Ishikawa (cell line): ENCODE measurements around the gene CHD2.

Experiments used
- FOXM1 ChIP-seq: IDR thresholded peaks from 2 replicates; pipeline ENCODE4 v1.6.1; 2012; ENCODE audit warnings: low read depth, borderline replicate concordance
- RAD21 ChIP-seq: IDR thresholded peaks from 2 replicates; pipeline ENCODE4 v1.6.1; 2012; ENCODE audit warnings: low read depth
- TAF1 ChIP-seq: IDR thresholded peaks from 2 replicates; pipeline ENCODE4 v1.6.1; 2012; ENCODE audit warnings: low read depth, mild to moderate bottlenecking
- TF ChIP-seq, protein P1 (sequence below): IDR thresholded peaks from 2 replicates; pipeline ENCODE4 v1.6.1; 2012; ENCODE audit warnings: low read depth, mild to moderate bottlenecking

DNA sequence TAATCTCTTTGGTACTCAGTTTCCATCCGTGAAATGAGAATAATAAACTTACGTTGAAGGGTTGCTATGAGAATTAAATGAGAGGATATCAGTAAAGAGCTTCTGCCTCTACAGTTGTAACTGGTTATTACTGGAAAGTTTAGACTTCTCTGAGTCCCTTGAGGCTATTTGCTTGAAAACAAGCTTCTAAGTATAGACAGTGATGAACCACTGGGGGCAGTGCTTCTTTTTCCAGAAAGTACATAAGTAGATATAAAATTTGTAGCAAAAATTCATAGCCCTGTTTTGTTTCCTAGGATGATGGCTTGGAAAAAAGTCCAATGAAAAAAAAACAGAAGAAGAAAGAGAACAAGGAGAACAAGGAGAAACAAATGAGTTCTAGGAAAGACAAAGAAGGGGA lies 101.8 kb downstream of the CHD2 start:
- TF ChIP-seq RAD21 (no peak), TAF1 (no peak), FOXM1 (no peak)
- TF ChIP-seq, protein P1, sequence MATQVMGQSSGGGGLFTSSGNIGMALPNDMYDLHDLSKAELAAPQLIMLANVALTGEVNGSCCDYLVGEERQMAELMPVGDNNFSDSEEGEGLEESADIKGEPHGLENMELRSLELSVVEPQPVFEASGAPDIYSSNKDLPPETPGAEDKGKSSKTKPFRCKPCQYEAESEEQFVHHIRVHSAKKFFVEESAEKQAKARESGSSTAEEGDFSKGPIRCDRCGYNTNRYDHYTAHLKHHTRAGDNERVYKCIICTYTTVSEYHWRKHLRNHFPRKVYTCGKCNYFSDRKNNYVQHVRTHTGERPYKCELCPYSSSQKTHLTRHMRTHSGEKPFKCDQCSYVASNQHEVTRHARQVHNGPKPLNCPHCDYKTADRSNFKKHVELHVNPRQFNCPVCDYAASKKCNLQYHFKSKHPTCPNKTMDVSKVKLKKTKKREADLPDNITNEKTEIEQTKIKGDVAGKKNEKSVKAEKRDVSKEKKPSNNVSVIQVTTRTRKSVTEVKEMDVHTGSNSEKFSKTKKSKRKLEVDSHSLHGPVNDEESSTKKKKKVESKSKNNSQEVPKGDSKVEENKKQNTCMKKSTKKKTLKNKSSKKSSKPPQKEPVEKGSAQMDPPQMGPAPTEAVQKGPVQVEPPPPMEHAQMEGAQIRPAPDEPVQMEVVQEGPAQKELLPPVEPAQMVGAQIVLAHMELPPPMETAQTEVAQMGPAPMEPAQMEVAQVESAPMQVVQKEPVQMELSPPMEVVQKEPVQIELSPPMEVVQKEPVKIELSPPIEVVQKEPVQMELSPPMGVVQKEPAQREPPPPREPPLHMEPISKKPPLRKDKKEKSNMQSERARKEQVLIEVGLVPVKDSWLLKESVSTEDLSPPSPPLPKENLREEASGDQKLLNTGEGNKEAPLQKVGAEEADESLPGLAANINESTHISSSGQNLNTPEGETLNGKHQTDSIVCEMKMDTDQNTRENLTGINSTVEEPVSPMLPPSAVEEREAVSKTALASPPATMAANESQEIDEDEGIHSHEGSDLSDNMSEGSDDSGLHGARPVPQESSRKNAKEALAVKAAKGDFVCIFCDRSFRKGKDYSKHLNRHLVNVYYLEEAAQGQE, result no peak
